ENCODE data around the gene MYL3. TPM values are rescaled to one million over a fixed set of nuclear protein-coding genes. Genes with fewer than 3 reads are reported as not detected.
A peak's percentile ranks its signal among the peaks of the same experiment; 100 is the strongest.
"Not testable (repeated sequence)": the region's sequence is repeated elsewhere in the genome, so short reads cannot be mapped to it uniquely, and the experiment has no call there.

MYL3 gene
- total RNA-seq, result 33.1 TPM

DNA sequence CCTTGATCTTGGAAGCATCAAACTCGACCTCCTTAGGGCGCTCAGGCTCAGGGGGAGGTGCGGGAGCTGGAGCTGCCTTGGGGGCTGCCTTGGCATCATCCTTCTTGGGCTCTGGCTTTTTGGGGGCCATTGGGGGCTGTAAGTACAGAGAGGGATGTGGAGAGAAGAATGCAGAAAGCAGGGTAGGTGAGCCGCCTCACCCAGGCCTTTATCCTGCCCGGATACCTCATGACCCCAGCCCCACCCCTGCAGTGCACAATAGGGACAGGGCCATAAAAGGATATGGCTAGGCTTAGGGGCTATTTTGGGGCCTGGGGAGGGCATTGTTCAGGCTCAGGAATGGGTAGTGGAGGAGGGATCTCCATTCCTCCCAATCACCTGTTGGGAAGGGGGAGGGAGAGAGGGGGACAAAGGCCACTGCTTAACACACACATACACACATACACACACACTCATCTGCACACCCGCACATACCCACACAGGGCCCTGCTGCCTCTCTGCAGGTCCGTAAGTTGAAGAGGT lies at the start of gene MYL3:
Gene MYL3, minus strand, starts transcription at position 184 of the 522 bp plus-strand sequence. Its CDS starts 54 bp downstream, at position 130.
- peak; percentile 33 for DNase-seq

DNA sequence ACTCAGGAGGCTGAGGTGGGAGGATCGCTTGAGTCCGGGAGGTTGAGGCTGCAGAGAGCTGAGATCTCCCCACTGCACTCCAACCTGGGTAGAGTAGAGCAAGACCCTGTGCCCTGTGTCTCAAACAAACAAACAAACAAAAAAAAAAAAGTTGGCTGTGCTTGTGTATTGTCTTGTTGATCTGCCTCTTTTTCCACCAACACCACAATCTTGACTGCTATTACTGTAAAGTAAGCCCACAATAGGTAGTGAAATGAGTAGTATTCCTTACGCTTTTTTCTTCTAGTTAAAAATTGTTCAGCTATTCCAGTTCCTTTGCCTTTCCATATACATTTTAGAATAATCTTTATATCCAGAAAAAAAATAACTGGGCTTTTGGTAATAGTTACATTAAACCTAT lies 49.7 kb upstream of the MYL3 start:
- DNase-seq, result no peak

GRCh38 chr3:46910914-46911313 lies 47.7 kb upstream of the MYL3 start:
- DNase-seq, result not testable (repeated sequence)

- DNase-seq, result no peak
These were observed 47.0 kb upstream of the MYL3 start for GRCh38 chr3:46910166-46910760.

DNA sequence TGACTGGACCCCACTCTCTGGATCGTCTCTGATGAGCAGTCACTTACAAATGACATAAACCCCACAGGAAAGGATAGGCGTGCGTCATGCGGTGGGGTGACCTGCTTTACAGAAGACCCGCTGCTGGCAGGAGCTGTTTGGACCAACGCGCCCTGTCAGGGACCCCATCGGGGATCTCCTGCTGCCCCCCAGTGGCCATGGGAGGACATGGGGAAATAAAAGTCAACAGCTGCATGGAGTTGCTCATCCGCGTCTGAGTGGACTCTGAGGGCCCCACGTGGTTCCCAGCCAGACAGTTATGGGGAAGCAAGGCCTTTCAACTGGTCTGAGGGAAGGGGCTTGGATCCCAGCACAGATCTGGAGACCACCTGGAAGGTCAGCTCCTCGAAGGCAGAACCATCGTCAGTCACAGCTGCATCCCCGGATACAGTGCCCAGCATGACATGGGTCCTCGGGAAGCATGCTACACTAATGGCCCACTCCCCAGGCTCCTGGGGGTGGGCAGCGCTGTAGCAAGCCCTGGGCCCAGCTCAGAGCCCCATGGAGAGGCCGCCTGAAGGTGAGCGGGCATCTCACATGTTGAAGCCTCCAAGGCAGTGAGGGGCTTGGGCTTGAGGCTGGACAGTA lies 46.4 kb upstream of the MYL3 start:
- DNase-seq, result peak; percentile 96

- DNase-seq, result no peak
These were observed 45.8 kb upstream of the MYL3 start for GRCh38 chr3:46908986-46909534.

GRCh38 chr3:46908294-46908985 lies 45.2 kb upstream of the MYL3 start:
- DNase-seq, result peak; percentile 48

GRCh38 chr3:46907960-46908293 lies 44.7 kb upstream of the MYL3 start:
- no peak for DNase-seq

DNA sequence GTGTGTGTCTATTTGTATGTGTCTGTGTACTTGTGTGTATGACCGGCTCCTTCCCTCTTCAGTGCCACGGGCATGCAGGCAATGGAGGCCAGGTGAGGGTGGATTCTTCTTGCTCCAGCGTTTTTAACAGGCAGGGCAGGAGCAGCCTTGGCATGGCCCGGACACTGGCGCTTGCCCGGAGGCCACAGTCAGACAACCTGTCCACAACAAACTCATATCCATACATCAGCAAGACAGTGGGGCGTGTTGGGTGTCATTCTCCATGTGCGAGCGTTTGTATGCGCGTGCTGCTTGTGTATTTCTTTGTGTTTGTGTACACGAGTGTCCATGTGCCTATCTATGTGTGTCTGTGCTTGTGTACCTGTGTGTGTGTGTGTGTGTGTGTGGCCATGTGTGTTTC lies 44.0 kb upstream of the MYL3 start:
- no peak for DNase-seq

DNA sequence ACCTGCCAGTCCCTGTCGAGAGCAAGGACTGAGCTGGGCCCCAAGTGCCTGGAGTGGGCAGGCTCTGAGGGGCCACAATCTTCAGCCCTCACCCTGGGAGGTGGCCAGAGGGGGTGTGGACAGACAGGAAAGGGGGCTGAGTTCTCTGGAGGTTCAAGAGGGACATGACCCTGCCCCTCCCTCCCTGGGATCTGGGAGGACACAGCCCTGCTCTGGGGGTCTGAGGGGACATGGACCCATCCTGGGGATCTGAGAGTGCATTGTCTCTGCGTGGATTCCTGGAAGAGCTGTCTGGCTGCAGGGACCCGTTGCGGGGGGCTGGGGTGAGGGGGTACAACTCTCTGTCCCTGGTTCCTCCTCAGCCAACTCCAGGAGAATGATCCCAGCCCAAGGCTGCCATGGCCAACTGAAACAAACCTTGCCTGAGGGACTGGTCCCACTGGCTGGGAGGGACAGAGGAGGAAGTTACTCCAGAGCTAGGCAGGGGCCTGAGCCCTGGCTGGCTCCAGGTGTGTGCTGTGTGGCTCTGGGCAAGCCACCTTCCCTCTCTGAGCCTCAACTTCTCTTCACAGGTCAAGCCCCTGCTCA lies 43.3 kb upstream of the MYL3 start:
- DNase-seq, result no peak

DNA sequence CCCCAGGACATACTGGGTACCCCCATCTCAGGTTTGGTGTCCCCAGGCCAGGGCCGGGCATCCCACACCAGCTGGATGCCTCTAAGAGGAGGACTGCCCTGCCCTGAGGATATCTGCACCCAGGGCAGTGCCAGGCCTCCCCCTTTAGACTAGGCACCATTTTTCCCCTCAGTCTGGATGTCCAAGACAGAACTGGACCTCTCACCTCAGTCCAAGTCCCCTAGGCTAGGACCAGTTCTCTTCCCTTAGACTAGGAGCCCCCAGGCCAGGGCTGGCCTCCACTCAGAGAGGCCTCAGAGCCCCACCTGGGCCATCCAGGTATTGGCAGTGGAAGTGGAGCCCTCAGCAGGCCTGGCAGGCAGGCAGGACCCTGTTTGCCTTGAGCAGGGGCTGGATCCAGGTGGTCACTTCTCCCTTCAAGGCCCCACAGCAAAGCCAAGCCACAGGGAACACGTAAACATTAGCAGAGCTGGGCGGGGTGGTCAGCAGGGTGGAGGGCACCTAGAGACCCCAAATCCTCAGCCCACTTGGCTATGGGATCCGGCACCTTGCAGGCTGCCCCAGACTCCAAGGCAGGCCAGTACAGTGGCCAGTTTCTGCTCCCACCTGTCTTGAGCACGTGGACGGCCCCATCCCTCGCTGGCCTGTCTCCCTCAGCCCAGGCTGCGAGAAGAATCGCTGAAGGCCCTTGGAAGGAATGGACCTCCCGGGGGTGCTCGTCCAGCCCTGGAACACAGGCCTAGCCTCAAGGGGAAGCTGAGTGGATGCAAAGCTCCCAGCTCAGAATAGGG lies 42.6 kb upstream of the MYL3 start:
- DNase-seq, result no peak

- no peak for DNase-seq
These were observed 41.9 kb upstream of the MYL3 start for GRCh38 chr3:46905213-46905560.

DNA sequence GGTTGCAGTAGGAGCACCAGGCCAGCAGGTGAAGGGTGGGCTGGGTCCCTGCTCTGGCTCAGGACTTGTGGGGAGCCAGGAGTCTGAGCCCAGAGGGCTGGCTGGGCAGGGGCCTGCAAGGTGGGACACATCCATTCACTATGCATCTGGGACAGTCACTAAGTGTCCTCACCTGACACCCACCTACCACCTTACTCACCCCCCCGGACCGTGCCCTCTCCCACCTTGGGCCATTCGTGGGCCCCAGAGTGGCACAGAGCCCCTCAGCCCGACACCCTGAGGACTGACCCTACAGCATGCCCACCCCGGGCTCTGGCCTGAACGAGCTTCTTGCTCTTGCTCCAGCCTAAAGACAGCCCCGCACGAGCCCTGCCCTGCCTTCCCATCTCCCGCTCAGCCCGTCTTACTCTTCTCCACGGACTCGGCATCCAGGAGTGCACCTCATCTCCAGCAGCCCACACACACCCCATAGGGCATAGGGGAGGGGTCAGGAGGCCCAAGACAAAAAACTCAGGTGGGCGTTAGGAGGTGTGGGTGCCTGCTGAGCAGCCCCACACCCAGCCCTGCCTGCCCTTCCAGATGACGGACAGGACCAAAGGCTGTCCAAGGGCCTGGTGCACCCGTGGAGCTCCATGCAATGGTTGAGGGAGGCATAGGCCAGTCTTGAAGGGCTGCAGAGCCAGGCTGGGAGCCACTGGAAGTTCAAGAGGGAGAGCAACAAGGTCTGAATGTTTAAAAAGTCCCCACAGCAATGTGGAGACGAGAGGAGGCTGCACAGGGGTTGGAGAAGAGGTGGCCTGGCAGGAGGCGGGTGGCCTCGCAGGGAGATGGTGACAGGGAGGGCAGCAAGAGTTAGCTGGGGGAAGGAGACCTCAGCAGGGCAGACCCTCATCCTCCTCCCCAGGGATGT lies 41.3 kb upstream of the MYL3 start:
- no peak for DNase-seq

GRCh38 chr3:46903341-46904302 lies 40.4 kb upstream of the MYL3 start:
- no peak for DNase-seq

DNA sequence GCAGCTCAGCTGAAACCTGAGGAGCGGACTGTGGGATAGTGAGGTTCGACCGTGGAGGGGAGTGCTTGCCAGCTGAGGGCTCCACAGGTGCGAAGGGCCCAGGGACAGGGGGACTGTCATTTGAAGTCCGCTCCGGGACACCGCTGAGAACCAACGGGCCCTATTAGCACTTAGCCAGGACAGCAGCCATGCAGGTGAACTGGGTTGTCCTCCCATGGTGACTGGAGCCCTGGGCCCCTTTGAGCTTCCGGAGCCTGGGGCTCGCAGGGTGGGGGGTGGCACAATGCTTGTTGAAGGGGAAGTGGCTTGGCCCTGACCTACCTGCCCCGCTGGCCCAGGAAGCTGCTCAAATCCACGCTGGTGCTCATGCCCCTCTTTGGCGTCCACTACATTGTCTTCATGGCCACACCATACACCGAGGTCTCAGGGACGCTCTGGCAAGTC lies 39.0 kb upstream of the MYL3 start:
- no peak for DNase-seq

DNA sequence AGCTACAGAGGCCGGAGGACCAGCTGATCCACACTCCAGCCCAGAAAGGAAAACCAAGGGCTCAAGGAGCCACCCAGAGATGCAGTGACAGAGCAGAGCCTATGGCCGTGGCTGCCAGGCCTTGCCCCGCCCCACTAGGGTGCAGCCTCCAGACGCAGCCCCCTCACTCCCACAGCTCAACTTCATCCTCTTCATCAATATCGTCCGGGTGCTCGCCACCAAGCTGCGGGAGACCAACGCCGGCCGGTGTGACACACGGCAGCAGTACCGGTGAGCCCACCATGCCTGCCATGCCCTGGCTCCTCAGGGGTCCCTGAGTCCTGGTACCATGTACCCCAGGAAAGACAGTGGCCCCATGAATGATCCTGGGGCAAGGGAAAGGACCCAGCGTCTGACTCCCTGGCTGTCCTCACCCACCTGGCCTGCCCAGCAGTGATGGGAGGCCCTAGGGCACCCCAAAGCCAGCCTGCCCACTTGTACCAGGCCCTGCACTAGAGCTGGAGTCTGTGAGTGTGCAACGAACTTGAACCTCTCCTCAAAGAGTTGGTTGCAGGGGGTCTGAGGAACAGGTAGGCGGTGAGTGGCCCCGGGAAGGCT lies 38.4 kb upstream of the MYL3 start:
- DNase-seq, result no peak

DNA sequence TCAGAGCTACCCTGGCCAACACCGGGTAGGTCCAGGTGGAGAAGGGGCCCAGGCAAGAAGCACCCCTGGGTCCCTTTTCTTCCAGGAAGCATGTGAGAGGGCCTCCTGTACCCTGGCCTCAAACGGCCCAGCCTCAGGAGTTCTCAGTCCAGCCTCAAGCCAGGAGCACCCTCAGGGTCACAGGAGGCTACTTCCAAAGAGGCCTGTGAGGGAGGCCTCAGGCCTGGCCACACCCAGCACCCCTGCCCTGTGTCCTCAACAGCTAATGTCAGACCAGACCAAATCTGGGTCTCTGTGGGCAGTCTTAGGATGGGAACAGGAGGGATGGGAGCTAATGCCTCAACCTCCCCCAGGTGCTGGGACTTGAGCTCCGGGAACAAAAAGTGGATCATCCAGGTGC lies 37.8 kb upstream of the MYL3 start:
- no peak for DNase-seq

DNA sequence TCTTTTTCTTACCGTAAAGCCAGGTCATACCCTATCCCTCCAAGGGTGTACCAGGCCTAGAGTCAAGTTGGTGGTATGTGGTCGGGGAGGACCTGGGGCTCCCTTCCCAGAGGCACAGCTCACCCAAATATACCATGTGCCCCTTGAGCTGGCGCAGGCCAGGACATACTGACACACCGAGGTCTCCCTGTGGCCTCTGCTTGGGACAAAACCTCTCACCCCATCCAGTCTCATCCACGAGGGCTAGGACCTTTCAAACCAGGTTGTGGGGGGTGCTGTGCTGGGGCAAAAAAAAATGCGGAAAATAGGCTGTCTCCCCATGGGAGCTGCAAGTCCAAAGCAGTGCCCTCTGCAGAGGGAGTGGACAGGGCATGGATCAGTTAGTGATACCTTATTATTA lies 37.1 kb upstream of the MYL3 start:
- no peak for DNase-seq

- DNase-seq, result peak; percentile 73
These were observed 36.7 kb upstream of the MYL3 start for GRCh38 chr3:46900007-46900292.

Measured in tongue (tissue), 2 donors.